WI38 (cell line): ENCODE measurements around the gene RASAL2.
"Not testable (repeated sequence)": the region's sequence is repeated elsewhere in the genome, so short reads cannot be mapped to it uniquely, and the experiment has no call there.

ENCODE experiments used
- H3K4me3 ChIP-seq: 2 replicates; pipeline ENCODE4 v1.5.1; 2011; ENCODE audit warnings: low read depth, mild to moderate bottlenecking, control low read depth, low read length
- TF ChIP-seq, protein P1 (sequence below): IDR thresholded peaks from 2 replicates; pipeline ENCODE4 v1.5.1; 2012; ENCODE audit warnings: low read depth, mild to moderate bottlenecking, control low read depth, low read length

The RASAL2 gene

DNA sequence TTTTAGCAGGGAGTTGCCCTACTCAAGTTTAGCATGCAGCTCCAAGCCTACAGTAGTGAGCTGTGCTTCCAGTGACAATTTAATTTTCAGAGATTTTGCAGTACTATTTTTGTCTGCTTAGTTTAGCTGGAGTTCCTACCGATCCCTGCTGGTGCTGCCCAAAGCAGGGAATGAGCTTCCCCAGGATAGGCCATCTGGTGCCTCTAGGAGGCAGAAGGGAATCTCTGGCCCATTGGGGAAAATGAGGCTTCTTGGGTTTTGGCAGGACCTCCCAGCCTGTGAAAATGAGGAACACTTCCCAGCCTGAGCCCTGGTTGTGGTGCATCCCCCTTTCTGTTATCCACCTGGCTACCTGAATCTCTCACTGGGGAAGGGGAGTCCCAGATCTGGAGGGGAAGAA lies 149.2 kb downstream of the RASAL2 start:
- TF ChIP-seq, protein P1, sequence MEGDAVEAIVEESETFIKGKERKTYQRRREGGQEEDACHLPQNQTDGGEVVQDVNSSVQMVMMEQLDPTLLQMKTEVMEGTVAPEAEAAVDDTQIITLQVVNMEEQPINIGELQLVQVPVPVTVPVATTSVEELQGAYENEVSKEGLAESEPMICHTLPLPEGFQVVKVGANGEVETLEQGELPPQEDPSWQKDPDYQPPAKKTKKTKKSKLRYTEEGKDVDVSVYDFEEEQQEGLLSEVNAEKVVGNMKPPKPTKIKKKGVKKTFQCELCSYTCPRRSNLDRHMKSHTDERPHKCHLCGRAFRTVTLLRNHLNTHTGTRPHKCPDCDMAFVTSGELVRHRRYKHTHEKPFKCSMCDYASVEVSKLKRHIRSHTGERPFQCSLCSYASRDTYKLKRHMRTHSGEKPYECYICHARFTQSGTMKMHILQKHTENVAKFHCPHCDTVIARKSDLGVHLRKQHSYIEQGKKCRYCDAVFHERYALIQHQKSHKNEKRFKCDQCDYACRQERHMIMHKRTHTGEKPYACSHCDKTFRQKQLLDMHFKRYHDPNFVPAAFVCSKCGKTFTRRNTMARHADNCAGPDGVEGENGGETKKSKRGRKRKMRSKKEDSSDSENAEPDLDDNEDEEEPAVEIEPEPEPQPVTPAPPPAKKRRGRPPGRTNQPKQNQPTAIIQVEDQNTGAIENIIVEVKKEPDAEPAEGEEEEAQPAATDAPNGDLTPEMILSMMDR = no peak
- H3K4me3 ChIP-seq = no peak overlapping the region

DNA sequence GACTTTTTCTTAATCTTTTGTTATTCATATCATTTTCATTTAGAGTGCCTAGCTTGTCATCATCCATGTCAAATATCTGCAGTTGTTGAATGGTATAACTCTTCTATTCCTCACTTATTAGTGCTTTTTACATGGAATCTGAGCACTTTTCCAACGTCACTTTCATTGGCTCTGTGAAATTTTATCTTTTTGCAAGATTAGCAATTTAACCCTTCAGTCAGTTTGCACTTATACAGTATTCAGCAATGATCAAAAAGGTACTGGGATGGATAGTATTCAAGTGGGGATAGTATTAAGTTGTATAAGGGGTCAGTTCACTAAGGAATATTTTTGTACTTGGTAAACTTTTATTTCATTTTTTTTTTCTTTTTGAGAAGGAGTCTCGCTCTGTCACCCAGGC lies 150.0 kb downstream of the RASAL2 start:
- H3K4me3 ChIP-seq = no peak overlapping the region
- TF ChIP-seq, protein P1 = no peak

DNA sequence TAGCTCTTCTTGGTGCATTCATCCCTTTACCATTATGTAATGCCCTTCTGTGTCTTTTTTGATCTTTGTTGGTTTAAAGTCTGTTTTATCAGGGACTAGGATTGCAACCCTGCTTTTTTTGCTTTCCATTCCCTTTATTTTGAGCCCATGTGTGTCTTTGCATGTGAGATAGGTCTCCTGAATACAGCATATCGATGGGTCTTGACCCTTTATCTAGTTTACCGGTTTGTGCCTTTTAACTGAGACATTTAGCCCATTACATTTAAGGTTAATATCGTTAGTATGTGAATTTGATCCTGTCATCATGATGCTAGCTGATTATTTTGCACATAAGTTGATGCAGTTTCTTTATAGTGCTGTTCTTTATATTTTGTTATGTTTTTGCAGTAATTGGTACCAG lies 154.4 kb downstream of the RASAL2 start:
- not testable (repeated sequence) for H3K4me3 ChIP-seq

DNA sequence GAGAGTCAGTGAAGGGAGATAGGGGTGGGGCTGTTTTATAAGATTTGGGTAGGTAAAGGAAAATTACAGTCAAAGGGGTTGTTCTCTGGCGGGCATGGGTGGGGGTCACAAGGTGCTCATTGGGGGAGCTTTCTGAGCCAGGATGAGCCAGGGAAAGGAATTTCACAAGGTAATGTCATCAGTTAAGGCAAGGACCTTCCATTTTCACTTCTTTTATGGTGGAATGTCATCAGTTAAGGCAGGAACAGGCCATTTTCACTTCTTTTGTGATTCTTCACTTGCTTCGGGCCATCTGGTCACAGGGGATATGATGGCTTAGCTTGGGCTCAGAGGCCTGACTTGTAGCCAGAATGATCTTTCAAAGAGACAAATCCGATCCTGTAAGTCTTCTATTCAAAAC lies 159.7 kb downstream of the RASAL2 start:
- H3K4me3 ChIP-seq = not testable (repeated sequence)

DNA sequence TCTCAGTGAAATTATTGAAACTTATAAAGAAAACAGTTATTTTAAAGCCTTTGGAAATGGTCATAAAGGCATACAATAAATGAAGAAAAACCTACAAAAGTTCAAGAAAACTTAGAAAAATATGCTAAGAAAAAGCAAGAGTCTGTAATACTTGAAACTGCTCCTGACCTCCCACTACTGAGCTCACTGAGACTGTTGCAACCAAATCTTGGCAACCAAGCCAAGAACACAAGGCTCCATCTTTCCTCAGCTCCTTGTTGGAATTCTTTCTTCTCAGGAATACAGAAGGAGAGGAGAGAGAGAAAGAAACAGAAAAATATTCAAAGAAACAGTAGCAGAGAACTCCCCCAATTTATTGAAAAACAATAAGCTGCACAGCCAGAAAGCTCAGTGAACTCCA lies 160.5 kb downstream of the RASAL2 start:
- H3K4me3 ChIP-seq = no peak overlapping the region
- TF ChIP-seq, protein P1 = no peak

DNA sequence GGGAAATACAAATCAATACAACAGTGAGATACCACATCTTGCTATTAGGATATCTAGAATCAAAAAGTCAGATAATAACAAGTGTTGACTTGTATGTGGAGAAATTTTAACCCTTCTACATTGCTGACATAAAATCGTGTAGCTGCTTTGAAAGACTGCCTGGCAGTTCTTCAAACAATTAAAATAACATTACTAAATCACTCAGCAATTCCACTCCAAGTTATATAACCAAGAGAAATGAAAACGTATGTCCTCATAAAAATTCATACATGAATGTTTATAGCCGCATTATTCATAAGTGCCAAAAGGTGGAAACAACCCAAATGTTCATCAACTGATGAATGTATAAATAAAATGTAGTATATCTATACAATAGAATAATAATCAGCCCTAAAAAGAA lies 164.6 kb downstream of the RASAL2 start:
- TF ChIP-seq, protein P1 = no peak
- no peak overlapping the region for H3K4me3 ChIP-seq

DNA sequence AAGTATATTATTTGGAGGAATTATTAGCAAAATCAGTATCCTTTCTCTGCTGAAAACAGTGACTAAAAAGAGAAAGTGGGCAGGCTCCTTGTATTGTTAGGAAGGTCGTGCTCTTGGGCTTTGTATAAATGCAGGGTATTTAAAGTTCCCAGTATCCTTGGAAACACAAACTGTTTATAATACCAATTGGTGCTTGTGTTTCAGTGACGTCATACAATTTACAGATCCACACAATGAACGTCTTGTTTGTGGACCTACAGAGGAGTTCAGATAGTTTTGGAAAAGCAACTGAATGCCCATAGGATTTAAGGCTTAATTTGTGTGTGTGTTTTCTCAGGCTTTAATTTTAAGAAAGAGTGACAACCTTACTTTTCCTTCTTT lies 168.2 kb downstream of the RASAL2 start:
- TF ChIP-seq, protein P1 = no peak
- H3K4me3 ChIP-seq = peak overlapping the region; percentile 1; the same call in 1 of the 2 replicates

DNA sequence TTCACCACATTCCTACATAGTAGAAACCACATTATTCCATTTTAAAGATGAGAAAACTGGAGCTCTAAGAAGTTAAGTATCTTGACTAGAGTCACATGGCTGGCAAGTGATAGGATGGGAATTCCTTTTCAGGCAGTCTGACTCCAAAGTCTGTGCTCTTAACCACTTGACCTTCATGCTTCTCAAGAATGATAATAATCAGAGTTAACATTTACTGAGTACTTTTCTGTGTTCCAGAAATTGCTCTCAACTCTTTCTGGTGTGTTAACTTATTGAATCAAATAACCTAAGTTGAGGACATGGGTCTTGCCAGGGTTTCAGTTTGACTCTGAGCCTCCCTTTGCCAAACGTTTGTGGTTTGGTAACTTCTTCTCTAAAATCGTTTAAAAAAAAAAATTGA lies 169.4 kb downstream of the RASAL2 start:
- H3K4me3 ChIP-seq = no peak overlapping the region
- TF ChIP-seq, protein P1 = no peak

DNA sequence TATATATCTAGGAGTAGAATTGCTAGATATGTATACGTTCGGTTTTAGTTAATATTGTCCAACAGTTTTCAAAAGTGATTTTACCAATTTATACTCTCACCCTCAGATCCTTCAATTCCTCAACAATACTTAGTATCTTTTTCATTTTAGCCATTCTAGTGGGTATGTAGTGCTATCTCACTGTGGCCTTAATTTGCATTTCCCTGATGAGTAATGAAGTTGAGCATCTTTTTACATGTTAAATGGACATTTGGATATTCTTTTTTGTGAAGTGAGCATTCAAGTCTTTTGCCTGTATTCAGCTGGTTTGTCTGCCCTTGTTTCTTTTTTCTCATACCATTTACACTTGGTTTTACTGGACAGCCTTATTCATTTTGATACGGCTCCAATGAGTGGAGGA lies 172.2 kb downstream of the RASAL2 start:
- TF ChIP-seq, protein P1 = no peak
- H3K4me3 ChIP-seq = no peak overlapping the region
